LHCN-M2 (cell line): ENCODE data around the gene AGXT2. TPM values are rescaled to one million over a fixed set of nuclear protein-coding genes. Genes with fewer than 3 reads are reported as not detected.

Source experiments
- DNase-seq: peaks from one replicate; pipeline ENCODE4 v3.0.0-alpha.2; 2012; ENCODE audit warnings: low read depth
- total RNA-seq: library from RNA; depleted of rRNA; stranded (reverse); fragments of >200 nt; gene quantifications from 2 replicates; pipeline ENCODE4 v1.2.3, GENCODE V29; 2014

AGXT2 gene
- total RNA-seq, 1 experiment from 2014 or later = not detected

DNA sequence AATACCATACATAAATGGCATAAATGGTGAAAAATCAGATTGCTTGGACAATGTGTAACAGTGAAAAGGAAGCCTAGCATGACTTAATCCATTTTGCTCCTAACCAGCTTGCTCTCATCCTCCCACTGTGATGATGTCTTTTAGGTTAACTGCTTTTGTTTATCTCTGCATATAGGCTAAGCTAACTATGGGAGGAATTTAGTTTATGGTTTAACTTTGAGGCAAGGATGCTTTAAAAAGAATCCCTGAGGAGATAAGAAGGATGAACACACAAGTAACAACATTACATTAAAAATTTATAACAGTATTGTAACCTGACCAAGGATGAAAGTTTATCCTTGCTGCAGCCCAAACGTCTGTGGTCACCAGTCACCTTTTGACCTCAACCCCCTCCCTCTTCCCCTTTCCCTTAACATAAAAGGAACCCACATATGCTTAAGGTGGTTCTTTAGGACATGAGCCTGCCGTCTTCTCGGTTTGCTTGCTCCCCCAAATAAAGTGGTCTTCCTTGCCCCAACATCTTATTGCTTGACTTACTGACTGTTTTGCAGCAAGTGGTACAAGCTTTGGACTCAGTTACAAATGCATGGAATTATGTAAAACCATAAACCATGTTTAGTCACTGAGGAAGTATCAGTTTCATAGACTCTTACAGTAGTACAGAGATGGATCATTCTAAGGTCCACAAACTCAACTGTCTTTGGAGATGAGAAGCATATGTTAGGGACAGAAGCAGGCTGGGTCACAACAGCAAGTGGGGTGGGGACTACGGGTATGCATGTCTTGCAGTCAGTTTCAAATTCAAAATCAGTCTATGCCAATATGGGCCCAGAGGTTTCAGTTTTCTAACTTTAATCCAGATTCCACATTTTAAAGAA, 31.3 kb downstream of the AGXT2 start:
- no peak for DNase-seq

DNA sequence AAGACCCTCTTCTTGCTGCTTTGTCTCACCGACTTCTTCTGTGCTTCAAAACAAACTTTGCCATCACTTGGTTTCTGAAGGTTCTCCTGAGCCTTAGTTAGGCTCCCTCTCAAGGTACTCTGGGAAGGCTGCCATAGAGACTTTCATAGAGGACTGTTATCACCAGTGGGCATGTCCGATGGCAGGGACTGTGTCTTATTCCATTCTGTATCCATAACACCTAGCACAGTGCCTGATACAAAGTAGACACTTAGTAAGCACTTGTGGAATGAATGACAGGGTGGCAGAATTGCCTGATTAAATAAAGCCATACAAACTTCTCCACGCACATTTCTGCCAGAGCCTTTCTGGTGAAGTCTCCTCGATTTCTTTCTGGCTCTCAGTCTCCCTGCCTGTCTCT, 32.7 kb downstream of the AGXT2 start:
- DNase-seq = no peak

DNA sequence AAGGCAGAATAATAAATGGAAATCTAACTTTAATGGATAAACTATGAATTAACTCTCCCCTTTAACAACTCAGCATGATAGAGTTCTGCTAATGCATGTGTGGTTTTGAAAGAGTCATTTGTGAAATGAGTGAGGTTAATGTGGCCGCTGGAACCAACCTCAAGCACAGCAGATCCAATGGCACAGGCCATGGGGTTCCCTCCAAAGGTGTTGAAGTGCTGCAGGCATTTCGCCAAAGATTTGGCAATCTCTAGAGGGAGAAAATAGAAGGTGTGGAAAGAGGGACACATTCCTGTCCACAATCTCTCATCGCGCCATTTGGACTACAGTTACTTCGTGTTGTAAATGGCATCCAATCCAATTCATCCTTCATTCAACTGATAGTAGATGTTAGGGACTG, 35.0 kb downstream of the AGXT2 start:
- no peak for DNase-seq

DNA sequence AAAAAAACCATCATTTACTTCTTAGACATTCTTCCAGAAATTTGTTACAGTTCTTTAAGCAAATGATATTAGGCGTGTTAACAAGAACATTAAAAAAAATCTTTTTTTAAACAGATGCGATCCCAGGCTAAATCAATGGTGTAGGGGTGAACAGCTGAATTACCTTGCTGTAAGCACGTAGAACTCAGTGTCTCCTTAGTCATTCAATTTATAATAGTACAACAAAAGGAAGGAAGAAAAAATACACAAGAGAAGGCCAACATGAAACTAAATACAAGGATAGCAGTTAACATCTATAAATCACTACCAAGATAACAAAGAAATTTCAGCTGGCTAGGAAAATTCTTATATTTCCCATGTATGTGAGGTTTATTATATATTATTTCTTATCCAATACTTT, 35.4 kb downstream of the AGXT2 start:
- DNase-seq = no peak

DNA sequence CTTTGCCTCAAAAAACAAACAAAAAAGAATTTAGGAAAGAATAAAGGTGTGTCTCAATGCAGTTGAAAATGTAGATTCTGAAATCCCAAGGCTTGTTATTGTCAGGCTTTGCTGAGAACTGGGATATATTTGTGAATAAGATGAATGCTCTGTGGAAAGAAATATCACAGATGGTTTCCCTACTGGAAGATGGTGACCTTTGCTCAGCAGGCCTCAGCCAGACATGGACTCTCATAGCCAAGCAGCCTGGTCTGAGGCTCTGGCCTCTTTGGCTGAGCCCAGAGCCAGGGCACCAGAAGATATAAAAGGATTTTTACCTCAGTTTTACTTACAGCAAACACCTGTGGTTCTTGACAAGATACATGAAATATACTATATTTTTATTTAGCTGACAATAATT, 37.1 kb downstream of the AGXT2 start:
- DNase-seq = no peak

DNA sequence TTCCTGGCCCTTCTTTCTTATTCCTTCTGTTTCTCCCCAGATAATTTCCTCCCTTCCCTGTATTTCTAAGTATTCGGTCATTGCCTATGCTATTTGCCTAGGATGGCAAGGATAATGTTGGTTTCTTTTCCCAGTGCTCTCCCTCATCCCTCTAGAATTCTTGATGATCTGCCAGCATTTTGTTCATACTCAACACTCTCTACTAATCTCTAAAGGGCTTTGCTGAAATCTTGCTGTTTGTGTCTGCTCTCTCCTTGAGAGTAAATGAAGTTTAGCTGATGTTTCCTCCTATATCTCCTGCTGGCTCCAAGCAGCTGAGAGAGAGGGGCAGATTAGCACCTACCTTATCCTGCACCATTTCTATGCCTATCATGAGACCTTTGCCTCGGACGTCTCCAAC, 38.1 kb downstream of the AGXT2 start:
- no peak for DNase-seq

DNA sequence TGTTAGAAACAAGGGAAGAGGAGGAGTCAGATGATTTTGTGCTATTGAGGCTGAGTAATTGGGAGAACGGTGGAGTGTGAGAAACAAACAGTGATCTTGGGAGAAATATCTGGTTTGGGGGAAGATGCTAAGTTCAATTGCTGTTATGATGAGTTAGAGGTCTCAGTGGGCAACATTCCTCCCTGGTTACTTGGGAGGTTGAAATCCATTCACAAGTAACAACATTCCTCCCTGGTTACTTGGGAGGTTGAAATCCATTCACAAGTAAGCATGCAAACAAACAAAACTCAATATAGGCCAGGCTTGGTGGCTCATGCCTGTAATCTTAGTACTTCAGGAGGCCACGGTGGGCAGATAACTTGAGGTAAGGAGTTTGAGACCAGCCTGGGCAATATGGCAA, 38.7 kb downstream of the AGXT2 start:
- DNase-seq = no peak

DNA sequence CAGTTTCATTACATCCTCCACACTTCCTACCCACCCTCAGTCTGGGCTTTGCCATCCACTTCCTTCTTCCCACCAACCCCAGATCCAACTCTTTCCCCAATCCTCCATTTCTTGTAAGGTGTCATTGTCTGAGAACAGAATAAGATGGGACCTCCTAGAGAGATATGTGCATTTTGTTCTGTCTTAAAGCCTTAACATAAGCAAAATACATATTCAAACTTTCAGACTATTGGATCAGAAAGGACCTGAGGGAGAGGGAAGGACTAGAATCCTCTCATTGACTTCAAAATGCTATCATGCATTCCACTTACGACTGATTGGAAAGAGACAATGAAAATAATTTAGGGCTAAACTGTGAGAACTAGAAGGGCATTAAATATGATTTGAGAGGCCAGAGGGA, 43.0 kb downstream of the AGXT2 start:
- no peak for DNase-seq

DNA sequence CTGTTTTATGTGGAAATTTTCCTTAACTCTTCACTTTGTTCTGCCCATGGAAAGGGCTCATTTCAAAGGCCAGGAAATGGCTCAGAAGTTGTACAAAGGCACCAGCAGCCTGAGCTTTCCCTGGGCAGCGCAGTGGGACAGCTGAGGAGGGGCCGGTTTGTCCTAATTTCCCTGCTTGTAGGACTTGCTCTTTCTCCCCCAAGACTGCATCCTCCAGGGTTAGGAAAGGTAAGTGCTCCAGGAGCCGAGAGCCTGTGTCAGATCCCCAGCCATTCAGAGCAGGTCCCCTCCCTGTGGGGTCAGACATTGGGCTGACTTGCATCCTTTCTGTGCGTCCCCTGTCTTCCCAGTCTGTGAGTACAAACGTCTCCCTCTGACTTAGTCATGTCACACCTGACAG, 43.5 kb downstream of the AGXT2 start:
- no peak for DNase-seq

DNA sequence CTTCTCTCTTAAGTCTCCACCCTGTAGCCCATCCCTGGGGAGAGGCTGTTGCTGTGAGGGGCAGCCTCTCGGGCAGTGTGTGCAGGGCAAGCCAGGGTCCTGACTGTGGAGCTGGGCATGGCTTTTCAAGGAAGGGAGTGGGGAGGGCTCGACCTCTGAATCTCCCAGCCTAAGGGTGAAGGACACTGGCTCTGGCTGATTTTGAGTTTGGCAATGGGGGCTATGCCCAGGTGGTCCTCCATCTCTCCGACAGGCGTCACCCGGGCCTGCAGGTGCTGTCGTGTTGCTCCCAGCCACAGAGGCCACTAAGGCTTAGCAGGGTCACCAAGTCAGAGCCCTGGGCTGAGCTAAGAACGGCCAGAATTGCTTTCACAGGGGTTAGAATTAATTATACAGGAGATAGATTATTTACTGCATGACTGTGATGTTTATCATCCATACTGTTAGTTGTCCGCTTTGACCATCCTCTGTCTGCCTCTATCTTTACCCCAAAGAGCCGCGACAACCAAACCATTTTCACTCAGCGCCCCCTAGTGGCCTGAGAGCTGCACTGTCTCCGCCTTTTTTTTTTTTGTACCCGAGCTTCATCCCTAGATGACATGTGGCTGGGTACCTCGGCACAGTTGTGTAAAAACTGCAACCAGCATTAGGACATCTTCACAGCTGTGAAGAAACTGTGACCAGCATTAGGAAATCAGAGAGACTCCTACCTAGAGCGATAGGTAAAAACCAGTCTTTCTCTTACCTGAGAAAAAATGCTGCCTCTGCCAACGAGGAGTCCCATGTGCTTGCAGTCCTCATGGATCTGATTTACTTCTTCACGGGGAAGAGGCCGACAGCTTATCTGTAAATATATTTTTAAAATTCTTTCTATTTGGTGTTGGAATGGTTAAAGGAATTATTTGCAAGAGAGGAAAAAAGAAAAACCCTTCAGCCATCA, 44.5 kb downstream of the AGXT2 start:
- peak; percentile 55 for DNase-seq

DNA sequence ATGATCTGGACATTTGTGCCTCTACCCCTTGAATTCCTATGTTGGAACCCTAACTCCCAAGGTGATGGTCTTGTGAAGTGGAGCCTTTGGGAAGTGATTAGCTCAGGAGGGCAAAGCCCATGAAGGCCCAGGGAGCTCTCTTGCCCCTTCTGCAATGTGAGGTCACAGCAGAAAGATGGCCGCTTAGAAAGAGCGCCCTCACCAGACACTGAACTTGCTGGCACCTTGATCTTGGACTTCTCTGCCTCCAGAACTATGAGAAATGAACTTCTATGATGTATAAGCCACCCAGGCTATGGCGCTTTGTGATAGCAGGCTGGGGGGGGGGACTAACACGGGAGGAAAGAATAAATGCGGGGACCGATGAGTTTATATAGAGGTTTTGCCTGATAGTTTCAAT, 45.3 kb downstream of the AGXT2 start:
- no peak for DNase-seq

DNA sequence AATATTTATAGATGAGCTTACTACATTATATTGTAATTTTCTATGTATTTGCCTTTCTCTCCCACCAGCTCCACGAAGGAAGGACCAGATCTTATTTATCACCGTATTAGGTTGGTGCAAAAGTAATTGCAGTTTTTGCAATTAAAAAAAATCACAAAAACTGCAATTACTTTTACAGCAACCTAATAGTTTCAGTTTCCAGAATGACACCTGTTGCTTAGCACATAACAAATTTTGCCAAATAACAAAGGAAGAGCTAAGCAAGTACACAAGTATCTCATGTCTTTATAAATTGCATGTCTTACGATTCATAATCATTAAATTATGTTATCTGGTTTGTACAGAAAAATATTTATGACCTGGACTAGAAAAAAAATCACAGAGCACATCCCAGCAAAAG, 45.9 kb downstream of the AGXT2 start:
- DNase-seq = no peak

DNA sequence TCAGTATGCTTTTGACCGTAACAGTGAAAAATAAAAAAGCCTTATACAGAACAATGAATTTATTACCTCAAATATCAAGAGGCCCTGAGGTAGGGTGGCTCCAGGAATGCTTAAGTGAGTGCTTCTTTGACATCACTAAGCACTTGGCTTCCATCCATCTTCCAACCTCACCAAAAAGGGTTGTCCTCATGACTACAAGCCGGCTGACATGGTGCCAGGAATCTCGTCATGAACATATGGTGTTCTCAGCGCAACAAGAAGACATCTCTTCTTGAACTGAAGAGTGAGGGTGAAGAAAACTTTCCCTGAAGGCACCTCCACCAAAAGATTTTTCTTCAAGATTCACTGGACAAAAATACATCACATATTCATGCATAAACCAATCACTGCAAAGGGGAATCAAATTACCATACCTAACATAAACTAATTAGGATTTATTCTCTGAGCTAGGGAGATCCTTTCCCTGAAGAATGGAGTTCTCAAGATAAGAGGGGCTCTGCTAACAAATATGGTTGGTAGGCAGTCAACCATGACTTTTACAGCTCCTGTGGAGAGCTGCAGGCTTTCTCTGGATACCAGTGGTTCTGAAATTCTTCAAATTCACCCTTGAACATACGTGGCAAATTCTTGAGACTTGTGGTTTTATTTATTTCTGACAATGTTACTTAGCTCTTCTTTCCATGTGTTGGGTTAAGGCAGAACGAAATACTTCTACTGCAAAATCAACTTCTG, 49.5 kb downstream of the AGXT2 start:
- peak; percentile 9 for DNase-seq

DNA sequence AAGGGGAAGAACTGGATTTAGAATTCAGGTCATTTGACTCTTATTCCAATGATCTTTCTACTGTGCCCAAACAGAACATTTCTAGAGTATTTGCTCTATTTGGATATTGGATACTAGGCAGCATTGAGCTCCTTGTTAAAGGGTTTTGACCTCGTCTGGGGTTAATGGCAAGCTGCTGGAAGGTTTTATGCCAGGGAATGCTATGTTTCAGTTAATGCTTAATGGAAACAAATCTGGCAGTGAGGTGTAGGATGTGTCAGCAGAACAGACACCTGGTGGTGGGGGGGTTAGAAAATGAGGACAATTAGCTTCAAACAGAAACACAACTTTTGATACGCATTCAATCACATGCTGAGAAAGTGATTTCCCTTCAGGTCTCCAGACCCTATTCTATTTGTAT, 51.5 kb downstream of the AGXT2 start:
- no peak for DNase-seq

DNA sequence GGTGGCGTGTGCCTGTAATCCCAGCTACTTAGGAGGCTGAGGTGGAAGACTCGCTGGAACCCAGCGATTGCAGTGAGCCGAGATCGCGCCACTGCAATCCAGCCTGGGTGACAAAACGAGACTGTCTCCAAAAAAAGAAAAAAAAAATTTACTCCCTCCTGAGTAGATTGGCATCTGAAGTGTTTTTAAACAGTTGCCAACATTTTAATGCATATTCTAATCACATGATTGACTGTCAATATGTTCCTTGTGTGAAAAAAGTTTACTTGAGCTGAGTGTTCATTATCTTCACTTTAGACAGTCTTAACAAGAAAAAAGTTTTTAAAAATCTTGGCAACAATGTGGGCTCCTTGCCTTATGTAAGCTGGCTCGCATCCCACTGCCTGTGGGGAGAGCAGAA, 53.8 kb downstream of the AGXT2 start:
- no peak for DNase-seq

DNA sequence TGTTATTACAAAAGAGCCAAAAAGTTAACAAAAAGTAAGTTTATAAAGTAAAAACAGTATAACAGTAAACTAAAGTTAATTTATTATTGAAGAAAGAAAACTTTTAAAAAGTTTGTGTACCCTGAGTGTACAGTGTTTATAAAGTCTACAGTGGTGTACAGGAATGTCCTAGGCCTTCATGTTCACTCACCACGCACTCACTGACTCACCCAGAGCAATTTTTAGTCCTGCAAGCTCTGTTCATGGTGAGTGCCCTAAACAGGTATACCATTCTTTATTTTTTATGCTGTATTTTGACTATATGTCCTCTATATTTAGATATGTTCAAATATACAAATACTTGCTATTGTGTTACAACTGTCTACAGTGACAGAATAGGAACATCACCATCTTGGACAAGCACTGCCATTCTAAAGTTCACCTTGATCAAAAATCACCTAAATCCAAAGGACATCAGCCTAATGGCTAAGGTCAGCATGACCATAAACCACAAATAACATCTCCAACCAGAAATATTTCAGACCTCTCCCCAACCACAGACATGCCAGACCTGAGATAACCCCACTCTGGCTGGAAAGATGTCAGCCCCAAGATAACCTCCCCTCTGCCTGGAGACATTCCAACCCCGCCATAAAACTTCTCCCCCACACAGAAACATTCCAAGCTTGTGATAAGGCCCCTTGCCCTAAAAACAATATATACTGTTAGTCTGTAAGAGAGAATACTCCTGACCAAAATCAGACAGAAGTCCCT, 56.1 kb downstream of the AGXT2 start:
- peak; percentile 6 for DNase-seq

DNA sequence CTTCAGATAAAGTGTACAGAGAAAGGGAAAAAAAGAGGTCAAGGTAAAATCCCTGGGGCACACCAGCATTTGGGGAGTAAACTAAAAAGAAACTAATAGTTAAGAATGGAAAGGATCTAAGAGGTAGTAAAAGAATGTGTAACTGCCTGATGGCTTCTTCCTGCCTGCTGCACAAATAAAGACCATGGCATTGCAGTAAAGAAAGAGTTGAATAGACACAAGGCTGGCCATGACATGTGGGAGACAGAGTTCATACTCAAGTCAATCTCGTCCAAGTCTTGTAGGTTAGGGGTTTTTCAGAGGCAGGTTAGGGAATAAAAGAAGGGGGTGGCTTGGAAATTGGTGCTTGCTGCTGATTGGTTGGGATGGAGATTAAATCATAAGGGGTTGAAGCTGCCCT, 60.8 kb downstream of the AGXT2 start:
- no peak for DNase-seq

DNA sequence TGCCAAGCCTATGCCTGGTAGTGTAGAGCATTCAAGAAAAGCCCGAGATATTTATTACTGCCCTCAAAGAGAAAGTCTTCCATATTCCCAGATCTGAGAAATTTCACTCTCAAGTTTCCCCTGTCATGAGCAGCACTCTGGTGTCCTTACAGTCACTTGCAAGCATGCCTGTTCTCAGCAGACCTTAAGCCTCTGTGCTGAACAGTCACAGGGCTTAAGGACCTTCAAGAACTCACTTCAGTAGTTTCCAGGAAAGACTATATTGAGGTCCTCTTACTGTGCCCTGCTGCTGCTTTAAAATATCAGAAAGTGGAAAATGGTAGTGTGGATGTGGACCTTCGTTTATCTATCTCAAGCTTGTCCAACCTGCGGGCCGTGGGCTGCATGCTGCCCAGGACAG, 64.9 kb downstream of the AGXT2 start:
- DNase-seq = no peak

DNA sequence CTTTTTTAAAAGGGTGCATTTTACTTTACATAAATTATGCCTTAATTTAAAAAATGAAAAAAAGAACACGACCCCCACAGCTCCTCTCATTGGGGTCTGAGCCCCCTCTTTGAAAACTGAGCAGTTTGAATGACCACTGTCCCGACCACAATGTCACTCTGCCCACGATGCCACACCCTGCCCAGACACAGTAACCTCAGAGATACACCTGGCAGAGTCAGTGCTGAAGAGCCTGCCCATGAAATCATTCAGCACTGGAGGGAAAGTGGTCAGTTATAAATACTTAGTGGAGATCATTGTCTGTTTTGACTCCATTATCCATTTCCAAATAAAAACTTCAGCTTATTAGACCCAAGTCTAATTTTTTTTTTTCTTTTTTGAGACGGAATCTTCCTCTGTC, 69.1 kb downstream of the AGXT2 start:
- no peak for DNase-seq

DNA sequence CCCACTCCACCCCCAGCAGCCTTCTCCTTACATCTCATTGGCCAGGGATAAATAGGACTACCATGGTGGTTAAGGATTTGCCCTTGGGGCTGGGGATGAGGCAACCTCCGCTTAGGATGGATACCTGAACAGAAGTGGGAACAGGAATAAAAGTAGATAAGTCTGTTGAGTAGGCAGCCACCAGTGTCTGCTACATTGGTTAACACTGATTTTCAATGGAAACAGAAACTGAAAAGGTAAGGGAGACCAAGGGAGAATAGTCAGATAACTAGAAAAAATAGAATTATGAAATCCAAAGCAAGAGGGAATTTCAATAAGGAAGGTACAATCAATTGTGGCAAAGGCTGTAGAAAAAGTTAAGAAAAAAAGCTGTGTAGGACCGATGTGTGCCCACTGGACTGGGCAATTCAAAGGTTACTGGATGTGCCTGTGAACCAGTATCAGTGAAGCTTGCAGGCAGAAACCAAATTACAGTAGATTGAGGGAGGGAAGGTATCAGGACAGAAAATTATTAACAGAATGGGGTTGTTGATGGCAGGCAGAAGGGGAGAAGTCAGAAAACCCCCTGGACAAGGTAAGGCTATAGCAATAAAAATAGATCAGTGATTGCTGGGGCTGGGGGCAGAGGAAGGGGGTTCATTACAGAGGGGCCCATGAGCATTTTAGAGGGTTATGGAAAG, 69.7 kb downstream of the AGXT2 start:
- DNase-seq = no peak

DNA sequence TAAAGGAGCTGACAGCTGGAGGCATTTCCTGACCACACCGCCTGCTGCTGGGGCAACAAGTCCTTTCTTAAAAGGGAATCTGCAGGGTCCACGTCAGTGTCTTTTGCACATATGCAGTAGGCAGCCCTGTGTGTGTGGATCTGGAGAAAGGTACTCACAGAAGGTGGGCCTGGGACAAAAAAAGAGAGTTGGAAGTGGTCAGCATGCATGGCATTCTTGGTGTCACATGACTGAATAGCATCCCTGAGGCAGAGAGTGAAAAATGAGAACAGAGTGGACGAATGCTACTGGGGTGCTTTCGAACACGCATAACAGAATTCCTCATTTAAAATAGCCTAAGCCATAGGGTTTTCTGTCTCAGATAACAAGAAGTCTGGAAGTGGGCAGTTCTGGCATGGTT, 71.4 kb downstream of the AGXT2 start:
- DNase-seq = no peak
